DOHH2 (cell line): Measurements from ENCODE around the gene SORL1.

Experiments
- CTCF ChIP-seq: fragments of 200-600 bp; sonication (generic); IDR thresholded peaks from one replicate; pipeline ENCODE4 v1.5.1; 2014; ENCODE audit warnings: antibody characterized with exemption, mild to moderate bottlenecking, low read depth, low read length; ENCODE audit not compliant: poor library complexity, severe bottlenecking
- EZH2phosphoT487 ChIP-seq: fragments of 200-600 bp; sonication (generic); IDR thresholded peaks from 2 replicates; pipeline ENCODE4 v1.6.1; 2017; ENCODE audit warnings: borderline replicate concordance, mild to moderate bottlenecking, antibody characterized with exemption, low read length, moderate library complexity, mixed read lengths

GRCh38 chr11:121552154-121552553 is 100.0 kb downstream of the SORL1 start:
- TF ChIP-seq CTCF (no peak), EZH2phosphoT487 (no peak)
